GM12878 (cell line): Measurements from ENCODE around the gene RHEB. TPM values are rescaled to one million over a fixed set of nuclear protein-coding genes. Genes with fewer than 3 reads are reported as not detected.
A peak's percentile ranks its signal among the peaks of the same experiment; 100 is the strongest.

Experiments used
- ATAC-seq: fragments of 200-7000 bp; cut with Tn5 transposase; 3 replicates; pipeline ENCODE4 v1.9.1; 2020; ENCODE audit warnings: mild to moderate bottlenecking, moderate library complexity
- BruUV-seq: library from RNA; stranded (reverse); fragments of 400-500 nt; replicated peaks from 2 replicates; lab custom pipeline; 2021; lab: Mats Ljungman, UMichigan
- CTCF ChIA-PET: fragments of 300-600 bp; sonication (Branson Sonifier 250); formaldehyde crosslinking; extraction: SDS; loops from one replicate; lab custom pipeline; 2021; ENCODE audit warnings: inconsistent platforms; lab: Yijun Ruan, JAX
- POLR2A ChIA-PET: fragments of 350-600 bp; formaldehyde crosslinking; extraction: SDS; loops from one replicate; lab custom pipeline; 2021; ENCODE audit warnings: inconsistent platforms; lab: Charles Lee
- RAD21 ChIA-PET: fragments of 300-600 bp; sonication (Branson Sonifier 250); formaldehyde crosslinking; loops from one replicate; lab custom pipeline; 2023; ENCODE audit warnings: antibody characterized with exemption; ENCODE audit not compliant: unreplicated experiment; lab: Charles Lee
- SMC1A ChIA-PET: fragments of 300-600 bp; sonication (Branson Sonifier 250); formaldehyde crosslinking; loops from one replicate; lab custom pipeline; 2023; ENCODE audit not compliant: unreplicated experiment, uncharacterized antibody; lab: Charles Lee
- DNase-seq: peaks from one replicate; pipeline ENCODE4 v3.0.0-alpha.2; 2011; ENCODE audit warnings: low read depth, low spot score
- FAIRE-seq: peaks from 3 replicates; lab custom pipeline; 2011; peaks lifted over from hg19 to GRCh38; lab: Jason Lieb, UNC
- H2AFZ ChIP-seq: 2 replicates; pipeline ENCODE4 v1.6.0; 2011; ENCODE audit warnings: low read depth, low read length, control low read depth; ENCODE audit not compliant: control insufficient read depth
- H3K27ac ChIP-seq: 2 replicates; pipeline ENCODE4 v1.5.1; 2011; ENCODE audit warnings: control low read depth; ENCODE audit not compliant: control insufficient read depth, insufficient read depth
- H3K27me3 ChIP-seq, 2 experiments: replicated peaks in 1 of 2; 2 replicates each; pipeline versions ENCODE4 v1.6.0 to v1.6.1; 2011; ENCODE audit warnings: low read length in 1 of 2; ENCODE audit not compliant: control insufficient read depth in 2 of 2, insufficient read depth in 2 of 2
- H3K36me3 ChIP-seq, 2 experiments: 2 replicates each; pipeline ENCODE4 v1.5.1; 2011; ENCODE audit warnings: low read length in 1 of 2; ENCODE audit not compliant: control insufficient read depth in 2 of 2, insufficient read depth in 2 of 2
- H3K4me1 ChIP-seq: 2 replicates; pipeline ENCODE4 v1.6.1; 2011; ENCODE audit warnings: mild to moderate bottlenecking, low read length, moderate library complexity, mixed read lengths; ENCODE audit not compliant: control insufficient read depth, insufficient read depth
- H3K4me2 ChIP-seq: 2 replicates; pipeline ENCODE4 v1.6.0; 2011; ENCODE audit warnings: control low read depth; ENCODE audit not compliant: control insufficient read depth, insufficient read depth
- H3K4me3 ChIP-seq: fragments of 200-600 bp; sonication (generic); 2 replicates; pipeline ENCODE4 v1.5.1; 2016
- H3K79me2 ChIP-seq: 2 replicates; pipeline ENCODE4 v1.6.0; 2011; ENCODE audit warnings: low read length; ENCODE audit not compliant: control insufficient read depth, insufficient read depth
- H3K9ac ChIP-seq: 2 replicates; pipeline ENCODE4 v1.8.0; 2011; ENCODE audit warnings: low read length, control low read depth, mixed read lengths; ENCODE audit not compliant: control insufficient read depth, insufficient read depth
- H3K9me3 ChIP-seq: replicated peaks from 3 replicates; pipeline ENCODE4 v1.5.1; 2011; ENCODE audit warnings: mild to moderate bottlenecking, low read length; ENCODE audit not compliant: control insufficient read depth, insufficient read depth
- H4K20me1 ChIP-seq: 2 replicates; pipeline ENCODE4 v1.6.0; 2011; ENCODE audit not compliant: control insufficient read depth, insufficient read depth
- CBFB ChIP-seq: IDR thresholded peaks from 2 replicates; pipeline ENCODE4 v1.6.1; 2016; ENCODE audit warnings: antibody characterized with exemption, low read depth
- FOS ChIP-seq: IDR thresholded peaks from 3 replicates; pipeline ENCODE4 v1.6.1; 2011; ENCODE audit warnings: borderline replicate concordance; ENCODE audit not compliant: insufficient read length; ENCODE audit errors: extremely low read depth
- GATAD2B ChIP-seq: fragments of 450-650 bp; conservative IDR thresholded peaks from 2 replicates; pipeline ENCODE4 v1.6.1; 2017; ENCODE audit warnings: low read depth, mild to moderate bottlenecking, moderate library complexity
- MEF2B ChIP-seq: fragments of 450-650 bp; IDR thresholded peaks from 2 replicates; pipeline ENCODE4 v1.6.1; 2018; ENCODE audit warnings: mild to moderate bottlenecking, moderate library complexity; ENCODE audit not compliant: partially characterized antibody, poor library complexity, severe bottlenecking
- MYB ChIP-seq: fragments of 150-350 bp; IDR thresholded peaks from 2 replicates; pipeline ENCODE4 v1.6.1; 2014; ENCODE audit warnings: mild to moderate bottlenecking, low read depth, low read length, borderline replicate concordance
- NFXL1 ChIP-seq: fragments of 450-650 bp; IDR thresholded peaks from 2 replicates; pipeline ENCODE4 v1.6.1; 2017; ENCODE audit warnings: antibody characterized with exemption, mild to moderate bottlenecking, borderline replicate concordance
- NFYB ChIP-seq: IDR thresholded peaks from 2 replicates; pipeline ENCODE4 v1.6.1; 2011; ENCODE audit warnings: low read depth, mild to moderate bottlenecking, low read length, improper control_type of control experiment, moderate library complexity; ENCODE audit not compliant: insufficient read depth
- WGBS: methylation state at CpG from one replicate; pipeline ENCODE4 v1.1.6; 2016; ENCODE audit warnings: low lambda C conversion rate; ENCODE audit not compliant: insufficient replicate concordance, insufficient coverage; ENCODE audit errors: missing lambda C conversion rate; 5-methylcytosine and 5-hydroxymethylcytosine counted together
- in situ Hi-C: fragments of 300-500 bp; cut with MboI; formaldehyde crosslinking; loops from 9 replicates; pipeline ENCODE4 v1.14.3; 2018; ENCODE audit warnings: mixed read lengths
- intact Hi-C: fragments of 100-400 bp; cut with micrococcal nuclease; formaldehyde crosslinking; loops from one replicate; pipeline ENCODE4 v1.14.2; 2022; ENCODE audit not compliant: unreplicated experiment
- polyA plus RNA-seq, 11 experiments: library from polyadenylated mRNA; depleted of rRNA in 4 of 11; unstranded in 6 of 11; stranded (reverse) in 5 of 11; fragments of >200 nt; fragmentation: Nextera tagmentation in 4 of 11; fragmentation: Illumina TruSeq in 1 of 11; extraction: Ambion mirVana in 4 of 11; extraction: Trizol in 1 of 11; gene quantifications; 1 replicate in 1 of 11; 2 replicates in 10 of 11; pipeline versions ENCODE4 v1.2.1 to v1.2.3, GENCODE V29; 2011 to 2016; ENCODE audit warnings: inconsistent platforms in 2 of 11, missing spikeins in 2 of 11, low read depth in 1 of 11
- total RNA-seq, 4 experiments: library from RNA; depleted of rRNA in 3 of 4; stranded (reverse); fragments of >200 nt in 3 of 4; fragmentation: Illumina TruSeq in 1 of 4; extraction: Trizol in 1 of 4; gene quantifications; 2 replicates each; pipeline versions ENCODE4 v1.2.1 to v1.2.3, GENCODE V29; 2013 to 2021
- TF ChIP-seq, protein P1 (sequence below): fragments of 150-350 bp; IDR thresholded peaks from 2 replicates; pipeline ENCODE4 v1.6.1; 2016; ENCODE audit warnings: low read depth, low read length
- TF ChIP-seq, protein P2 (sequence below): IDR thresholded peaks from 2 replicates; pipeline ENCODE4 v1.6.1; 2011; ENCODE audit warnings: low read depth, low read length, improper control_type of control experiment, borderline replicate concordance
- TF ChIP-seq, protein P3 (sequence below): IDR thresholded peaks from 2 replicates; pipeline ENCODE4 v1.6.1; 2012; ENCODE audit warnings: mild to moderate bottlenecking, low read depth, low read length
- TF ChIP-seq, protein P4 (sequence below): IDR thresholded peaks from 2 replicates; pipeline ENCODE4 v1.6.1; 2011; ENCODE audit warnings: borderline replicate concordance, low read depth, mild to moderate bottlenecking, moderate library complexity, mixed read lengths, low read length; ENCODE audit not compliant: insufficient read depth; ENCODE audit errors: extremely low read length

Gene RHEB
- total and polyA plus RNA-seq, 10 of the 15 experiments (the other 5 are each of a cell fraction or from before 2014, with no cell fraction given), result 6.2 to 67.8 (median 38.0) TPM

DNA sequence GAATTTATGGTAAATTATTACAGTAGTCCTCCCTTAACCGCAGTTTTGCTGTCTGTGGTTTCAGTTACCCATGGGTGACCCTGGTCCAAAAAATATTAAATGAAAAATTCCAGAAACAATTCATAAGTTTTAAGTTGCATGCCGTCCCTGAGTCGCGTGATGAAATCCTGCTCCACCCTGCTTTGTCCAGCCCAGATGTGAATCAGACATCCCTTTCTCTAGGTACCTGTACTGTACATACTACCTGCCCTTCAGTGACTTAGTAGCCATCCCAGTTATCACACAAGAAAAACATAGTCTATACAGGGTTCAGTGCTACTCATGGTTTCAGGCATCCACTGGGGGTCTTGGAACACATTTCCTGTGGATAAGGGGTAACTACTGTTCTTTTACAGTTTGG lies 20.5 kb upstream of the RHEB start (continued):
- TF ChIP-seq, protein P1, sequence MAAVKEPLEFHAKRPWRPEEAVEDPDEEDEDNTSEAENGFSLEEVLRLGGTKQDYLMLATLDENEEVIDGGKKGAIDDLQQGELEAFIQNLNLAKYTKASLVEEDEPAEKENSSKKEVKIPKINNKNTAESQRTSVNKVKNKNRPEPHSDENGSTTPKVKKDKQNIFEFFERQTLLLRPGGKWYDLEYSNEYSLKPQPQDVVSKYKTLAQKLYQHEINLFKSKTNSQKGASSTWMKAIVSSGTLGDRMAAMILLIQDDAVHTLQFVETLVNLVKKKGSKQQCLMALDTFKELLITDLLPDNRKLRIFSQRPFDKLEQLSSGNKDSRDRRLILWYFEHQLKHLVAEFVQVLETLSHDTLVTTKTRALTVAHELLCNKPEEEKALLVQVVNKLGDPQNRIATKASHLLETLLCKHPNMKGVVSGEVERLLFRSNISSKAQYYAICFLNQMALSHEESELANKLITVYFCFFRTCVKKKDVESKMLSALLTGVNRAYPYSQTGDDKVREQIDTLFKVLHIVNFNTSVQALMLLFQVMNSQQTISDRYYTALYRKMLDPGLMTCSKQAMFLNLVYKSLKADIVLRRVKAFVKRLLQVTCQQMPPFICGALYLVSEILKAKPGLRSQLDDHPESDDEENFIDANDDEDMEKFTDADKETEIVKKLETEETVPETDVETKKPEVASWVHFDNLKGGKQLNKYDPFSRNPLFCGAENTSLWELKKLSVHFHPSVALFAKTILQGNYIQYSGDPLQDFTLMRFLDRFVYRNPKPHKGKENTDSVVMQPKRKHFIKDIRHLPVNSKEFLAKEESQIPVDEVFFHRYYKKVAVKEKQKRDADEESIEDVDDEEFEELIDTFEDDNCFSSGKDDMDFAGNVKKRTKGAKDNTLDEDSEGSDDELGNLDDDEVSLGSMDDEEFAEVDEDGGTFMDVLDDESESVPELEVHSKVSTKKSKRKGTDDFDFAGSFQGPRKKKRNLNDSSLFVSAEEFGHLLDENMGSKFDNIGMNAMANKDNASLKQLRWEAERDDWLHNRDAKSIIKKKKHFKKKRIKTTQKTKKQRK, result no peak
- no peak for TF ChIP-seq GATAD2B

DNA sequence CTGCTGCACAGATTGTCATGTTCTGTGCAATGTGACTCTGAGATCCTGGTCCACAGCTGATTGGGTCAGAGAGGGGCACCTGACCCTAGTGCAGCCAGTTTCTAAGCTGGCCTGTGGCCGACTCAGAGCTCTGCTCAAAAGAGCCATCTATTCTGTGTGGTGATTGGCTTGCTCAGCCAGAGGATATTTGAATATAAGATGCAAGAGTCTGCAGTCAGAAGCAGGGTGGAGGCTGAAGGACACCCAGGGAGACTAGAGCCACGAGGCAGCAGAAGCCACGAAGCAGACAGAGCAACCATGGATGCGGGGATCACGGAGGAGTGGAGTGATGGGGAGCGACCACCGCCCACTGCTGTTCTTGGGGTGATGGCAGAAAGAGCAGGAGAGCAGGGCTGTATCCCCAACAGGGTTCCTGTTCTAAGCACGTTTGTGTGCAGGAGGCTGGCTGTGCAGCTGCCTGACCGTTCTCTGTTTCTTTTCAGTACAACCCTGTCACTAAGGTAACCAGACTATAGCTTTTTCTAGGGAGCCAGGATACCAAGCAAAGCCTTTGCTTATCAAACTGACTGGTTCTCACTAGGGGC lies 19.5 kb upstream of the RHEB start:
- in situ Hi-C loops (no loop called here), intact Hi-C loops (no loop called here)
- H2AFZ ChIP-seq, result peak overlapping the region; percentile 19; the same call in 1 of the 2 replicates
- RAD21 ChIA-PET, result interaction anchor here (0.7 to 2.8 kb wide), 4 partner anchors 19 to 94 kb away, joined by 3 to 17 read pairs (median 8); partner anchors contain the start of gene RHEB
- POLR2A ChIA-PET, result interaction anchor here (1.5 to 1.8 kb wide), 3 partner anchors 19 to 93 kb away, joined by 5 to 11 read pairs (median 9); partner anchors contain the start of gene RHEB
- DNase-seq (no peak), FAIRE-seq (no peak), ATAC-seq (peak; percentile 99)
- no peak overlapping the region for H3K4me2 ChIP-seq
- H3K27me3 ChIP-seq, result no peaks in the 10 kb centered on the region
- H3K4me1 ChIP-seq, result no peaks in the 10 kb centered on the region
- CTCF ChIA-PET, result interaction anchor here (0.7 to 2.5 kb wide), 6 partner anchors 19 to 189 kb away, joined by 3 to 9 read pairs (median 3); partner anchors contain the start of gene RHEB
- WGBS, result 48% methylated on average over 9 of the region's 9 CpGs
- H3K27ac ChIP-seq, result no peak overlapping the region
- H3K9ac ChIP-seq, result no peak overlapping the region
- H4K20me1 ChIP-seq, result no peaks in the 10 kb centered on the region
- SMC1A ChIA-PET, result interaction anchor here (0.8 to 1.4 kb wide), 10 partner anchors 13 to 228 kb away, joined by 3 to 6 read pairs (median 4); partner anchors contain the start of gene RHEB
- H3K36me3 ChIP-seq, result no peaks in the 10 kb centered on the region
- H3K79me2 ChIP-seq, result no peaks in the 10 kb centered on the region
- BruUV-seq, result no TSS peak
- no peak overlapping the region for H3K4me3 ChIP-seq
- H3K9me3 ChIP-seq, result no peaks in the 10 kb centered on the region; the same call in 2 of the 3 replicates
- TF ChIP-seq, protein P2, sequence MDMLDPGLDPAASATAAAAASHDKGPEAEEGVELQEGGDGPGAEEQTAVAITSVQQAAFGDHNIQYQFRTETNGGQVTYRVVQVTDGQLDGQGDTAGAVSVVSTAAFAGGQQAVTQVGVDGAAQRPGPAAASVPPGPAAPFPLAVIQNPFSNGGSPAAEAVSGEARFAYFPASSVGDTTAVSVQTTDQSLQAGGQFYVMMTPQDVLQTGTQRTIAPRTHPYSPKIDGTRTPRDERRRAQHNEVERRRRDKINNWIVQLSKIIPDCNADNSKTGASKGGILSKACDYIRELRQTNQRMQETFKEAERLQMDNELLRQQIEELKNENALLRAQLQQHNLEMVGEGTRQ, result peak; percentile 58
- TF ChIP-seq, protein P3, sequence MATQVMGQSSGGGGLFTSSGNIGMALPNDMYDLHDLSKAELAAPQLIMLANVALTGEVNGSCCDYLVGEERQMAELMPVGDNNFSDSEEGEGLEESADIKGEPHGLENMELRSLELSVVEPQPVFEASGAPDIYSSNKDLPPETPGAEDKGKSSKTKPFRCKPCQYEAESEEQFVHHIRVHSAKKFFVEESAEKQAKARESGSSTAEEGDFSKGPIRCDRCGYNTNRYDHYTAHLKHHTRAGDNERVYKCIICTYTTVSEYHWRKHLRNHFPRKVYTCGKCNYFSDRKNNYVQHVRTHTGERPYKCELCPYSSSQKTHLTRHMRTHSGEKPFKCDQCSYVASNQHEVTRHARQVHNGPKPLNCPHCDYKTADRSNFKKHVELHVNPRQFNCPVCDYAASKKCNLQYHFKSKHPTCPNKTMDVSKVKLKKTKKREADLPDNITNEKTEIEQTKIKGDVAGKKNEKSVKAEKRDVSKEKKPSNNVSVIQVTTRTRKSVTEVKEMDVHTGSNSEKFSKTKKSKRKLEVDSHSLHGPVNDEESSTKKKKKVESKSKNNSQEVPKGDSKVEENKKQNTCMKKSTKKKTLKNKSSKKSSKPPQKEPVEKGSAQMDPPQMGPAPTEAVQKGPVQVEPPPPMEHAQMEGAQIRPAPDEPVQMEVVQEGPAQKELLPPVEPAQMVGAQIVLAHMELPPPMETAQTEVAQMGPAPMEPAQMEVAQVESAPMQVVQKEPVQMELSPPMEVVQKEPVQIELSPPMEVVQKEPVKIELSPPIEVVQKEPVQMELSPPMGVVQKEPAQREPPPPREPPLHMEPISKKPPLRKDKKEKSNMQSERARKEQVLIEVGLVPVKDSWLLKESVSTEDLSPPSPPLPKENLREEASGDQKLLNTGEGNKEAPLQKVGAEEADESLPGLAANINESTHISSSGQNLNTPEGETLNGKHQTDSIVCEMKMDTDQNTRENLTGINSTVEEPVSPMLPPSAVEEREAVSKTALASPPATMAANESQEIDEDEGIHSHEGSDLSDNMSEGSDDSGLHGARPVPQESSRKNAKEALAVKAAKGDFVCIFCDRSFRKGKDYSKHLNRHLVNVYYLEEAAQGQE, result no peak
- peak; percentile 72 for TF ChIP-seq MEF2B
- TF ChIP-seq MYB, result no peak
- no peak for TF ChIP-seq NFXL1
- TF ChIP-seq FOS, result no peak
- TF ChIP-seq NFYB, result 0 out of 2 replicates have a peak, but pooled peaks have one; percentile 16
- no peak for TF ChIP-seq CBFB
- TF ChIP-seq, protein P4, sequence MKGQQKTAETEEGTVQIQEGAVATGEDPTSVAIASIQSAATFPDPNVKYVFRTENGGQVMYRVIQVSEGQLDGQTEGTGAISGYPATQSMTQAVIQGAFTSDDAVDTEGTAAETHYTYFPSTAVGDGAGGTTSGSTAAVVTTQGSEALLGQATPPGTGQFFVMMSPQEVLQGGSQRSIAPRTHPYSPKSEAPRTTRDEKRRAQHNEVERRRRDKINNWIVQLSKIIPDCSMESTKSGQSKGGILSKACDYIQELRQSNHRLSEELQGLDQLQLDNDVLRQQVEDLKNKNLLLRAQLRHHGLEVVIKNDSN, result peak; percentile 61
